Measurements from ENCODE around the gene FAM210B.
"Not testable (repeated sequence)": the region's sequence is repeated elsewhere in the genome, so short reads cannot be mapped to it uniquely, and the experiment has no call there.

Gene FAM210B

DNA sequence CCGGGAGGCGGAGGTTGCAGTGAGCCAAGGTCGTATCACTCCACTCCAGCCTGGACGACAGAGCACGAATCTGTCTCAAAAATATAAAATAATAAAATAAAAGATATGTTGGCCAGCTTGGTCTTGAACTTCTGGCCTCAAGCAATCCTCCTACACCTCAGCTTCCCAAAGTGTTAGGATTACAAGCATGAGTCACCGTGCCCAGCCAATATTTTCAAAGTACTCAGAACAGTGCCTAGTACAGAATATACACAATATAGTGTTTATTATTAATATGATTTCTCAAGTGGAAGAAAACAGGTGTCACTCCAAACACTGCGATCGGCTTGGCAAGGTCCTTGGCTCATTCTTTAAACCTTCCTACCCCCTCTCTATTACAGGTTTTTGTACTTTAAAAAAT lies 3.1 kb downstream of the FAM210B start:
- no peak for DNase-seq

DNA sequence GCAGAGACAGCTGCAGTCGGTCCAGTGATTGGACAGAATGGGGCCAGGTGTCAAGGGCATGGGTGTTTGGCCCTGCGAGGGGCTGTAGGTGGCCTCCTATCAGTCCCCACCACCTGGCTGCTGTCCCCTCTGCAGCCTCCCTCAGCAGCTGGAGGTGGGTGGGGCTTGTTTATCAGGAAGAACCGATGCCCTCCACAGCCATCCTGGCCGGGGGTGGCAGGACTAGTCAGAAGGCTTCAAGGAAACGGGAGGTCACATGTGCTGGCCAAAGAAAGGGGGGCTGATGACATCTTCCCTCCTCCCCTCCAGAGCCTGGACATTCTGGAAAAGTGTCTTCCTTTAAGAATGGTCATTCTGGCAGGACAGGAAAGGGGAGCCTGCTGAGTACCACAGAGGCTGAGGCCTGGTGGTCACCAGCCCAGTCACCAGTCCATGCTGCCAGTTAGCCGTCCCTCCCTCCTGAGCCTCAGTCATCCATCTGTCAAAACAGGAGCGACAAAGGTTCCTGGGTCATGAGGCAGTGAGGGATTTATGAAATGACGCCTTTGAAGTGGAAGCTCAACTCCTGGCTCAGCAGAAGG lies 4.1 kb downstream of the FAM210B start:
- DNase-seq, result no peak

DNA sequence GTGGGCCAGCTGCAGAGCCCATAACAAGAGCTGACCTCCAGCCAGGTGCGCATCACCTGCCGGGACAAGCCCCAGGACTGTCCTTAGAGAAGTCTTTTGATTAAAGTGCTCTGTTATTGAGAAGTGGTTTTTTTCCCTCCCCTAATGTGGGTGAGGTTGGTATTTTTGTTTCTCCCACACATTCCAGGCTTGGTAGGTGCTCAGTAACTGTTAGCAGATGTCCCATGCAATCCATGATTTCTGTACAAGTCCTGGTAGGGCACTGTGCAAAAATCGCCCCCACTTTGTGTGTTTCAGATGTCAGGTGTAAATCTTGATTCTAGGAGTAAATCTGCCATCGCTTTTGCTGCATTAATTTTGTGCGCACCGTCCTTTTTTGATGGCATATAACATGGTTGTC lies 4.7 kb downstream of the FAM210B start:
- no peak for DNase-seq

DNA sequence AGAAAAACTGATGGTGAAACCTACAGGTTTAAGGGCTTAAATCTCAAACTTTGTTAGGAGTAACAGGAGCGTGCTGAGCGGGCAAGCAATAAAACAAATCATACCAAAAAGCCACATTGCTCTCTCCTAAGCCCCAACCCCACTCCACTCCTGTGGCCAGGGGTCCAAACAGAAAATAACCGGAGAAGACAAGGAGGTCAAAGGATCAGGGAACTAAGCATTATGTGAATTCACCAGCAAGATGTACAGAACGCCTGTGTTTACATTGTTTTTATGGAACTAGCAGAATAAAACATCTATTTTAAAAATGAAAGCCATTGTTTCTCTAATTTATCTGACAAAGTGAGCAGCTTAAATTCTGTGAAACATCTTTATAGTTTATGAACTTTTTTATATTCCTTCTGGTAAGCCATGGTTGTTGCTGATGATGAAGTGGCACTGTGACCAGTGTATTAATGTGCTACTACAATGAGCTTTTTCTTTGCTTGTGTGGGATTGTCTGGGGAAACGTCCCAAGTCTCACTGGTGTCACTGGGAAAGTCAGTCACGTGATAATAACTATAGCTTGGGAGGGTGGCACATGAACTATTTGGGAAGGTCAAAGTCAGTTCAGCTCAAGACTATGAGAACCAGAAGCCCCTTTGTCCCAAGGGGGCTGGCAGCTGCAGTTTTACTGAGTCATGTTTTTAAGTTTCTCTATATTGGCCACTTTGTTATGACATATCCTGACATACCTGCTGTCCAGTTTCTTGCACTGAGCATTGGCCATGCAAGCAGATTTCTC lies 9.8 kb downstream of the FAM210B start:
- DNase-seq, result no peak

DNA sequence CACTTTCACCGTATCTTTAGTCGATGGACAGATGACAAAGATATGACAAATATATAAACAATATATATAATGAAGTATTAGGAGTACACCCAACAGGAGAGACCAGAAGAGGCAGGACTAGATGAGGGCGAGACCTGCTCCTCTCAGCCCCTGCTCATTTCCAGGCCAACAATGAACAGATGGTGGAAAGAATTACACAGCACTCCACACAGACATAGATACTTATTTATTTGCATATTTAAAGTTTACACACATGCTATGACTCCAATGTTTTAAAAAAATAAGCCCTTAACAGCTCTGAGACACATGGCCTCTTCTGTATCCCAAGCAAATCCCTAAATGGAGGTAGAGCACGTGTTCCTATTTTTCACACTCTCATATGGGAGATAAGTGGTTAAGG lies 10.4 kb downstream of the FAM210B start:
- DNase-seq, result no peak

DNA sequence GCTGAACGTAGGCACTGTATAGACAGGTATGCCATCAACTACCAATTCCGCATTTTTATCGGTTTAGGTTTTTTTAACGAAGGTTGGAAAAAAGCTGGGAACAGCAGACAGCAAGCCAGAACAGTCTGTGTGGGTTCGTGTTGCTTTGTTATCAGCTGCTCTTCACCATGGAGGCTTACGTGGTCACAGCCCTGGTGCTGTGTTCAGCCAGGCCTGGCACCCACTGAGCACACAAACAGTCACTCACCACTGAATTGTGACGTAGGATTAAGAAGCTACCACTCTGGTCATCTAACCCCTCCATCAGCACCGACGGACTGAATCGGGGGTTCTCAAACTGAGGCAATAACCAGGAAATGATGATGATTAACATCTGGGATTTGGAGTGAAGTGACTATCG lies 13.2 kb downstream of the FAM210B start:
- no peak for DNase-seq

DNA sequence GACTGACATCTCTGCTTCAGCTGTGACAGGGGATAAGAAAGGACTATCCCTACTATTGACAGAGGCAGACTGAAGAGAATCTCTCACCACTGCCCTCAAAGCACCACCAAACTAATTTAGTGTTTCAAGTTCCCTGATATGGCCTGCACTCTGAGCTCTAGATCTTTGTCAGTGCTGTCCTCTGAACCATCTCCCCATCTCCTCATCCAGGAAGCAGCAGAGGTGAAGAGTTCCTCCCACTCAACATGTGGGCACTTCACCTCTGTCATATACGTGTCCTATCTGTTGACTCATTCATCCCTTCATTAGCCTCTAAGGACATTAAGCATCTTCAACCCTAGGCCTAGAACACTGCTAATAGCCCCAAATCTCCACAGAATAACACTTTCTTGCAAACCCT lies 14.1 kb downstream of the FAM210B start:
- DNase-seq, result no peak

DNA sequence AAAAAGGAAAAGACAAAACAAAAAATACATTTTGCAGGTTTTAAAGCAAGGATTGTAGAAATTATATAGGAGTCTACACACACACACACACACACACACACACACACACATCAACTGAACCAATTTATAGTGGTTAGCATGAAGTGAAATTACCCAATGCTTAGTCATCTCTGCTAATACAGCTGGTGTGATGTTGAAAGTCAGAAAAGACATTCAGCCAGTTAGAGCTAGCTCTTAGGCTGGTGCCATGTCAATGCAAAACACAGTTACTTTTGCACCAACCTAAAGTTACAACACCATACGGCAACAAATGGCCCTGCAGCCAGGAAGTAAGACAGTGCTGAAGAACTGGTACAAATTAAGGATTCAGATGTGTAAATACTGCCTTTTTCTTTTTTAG lies 15.2 kb downstream of the FAM210B start:
- DNase-seq, result no peak

DNA sequence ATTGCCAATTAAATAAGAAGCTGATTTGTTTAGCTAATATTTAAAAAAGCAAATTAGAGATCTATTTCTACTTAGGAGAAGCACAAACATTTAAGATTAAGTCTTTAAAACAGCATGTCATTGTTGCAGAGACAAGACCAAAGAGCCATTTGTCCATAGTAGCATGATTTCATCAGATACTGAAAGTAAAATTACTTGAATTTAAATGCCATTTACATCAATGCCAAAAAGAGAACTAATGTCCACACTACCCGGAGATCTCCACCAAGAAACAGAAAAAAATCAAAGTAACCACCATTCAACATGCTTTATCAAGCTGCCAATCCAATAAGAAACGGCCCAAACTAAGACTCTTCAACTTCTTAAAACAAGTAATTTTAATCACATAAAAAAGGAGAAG lies 17.6 kb downstream of the FAM210B start:
- no peak for DNase-seq

DNA sequence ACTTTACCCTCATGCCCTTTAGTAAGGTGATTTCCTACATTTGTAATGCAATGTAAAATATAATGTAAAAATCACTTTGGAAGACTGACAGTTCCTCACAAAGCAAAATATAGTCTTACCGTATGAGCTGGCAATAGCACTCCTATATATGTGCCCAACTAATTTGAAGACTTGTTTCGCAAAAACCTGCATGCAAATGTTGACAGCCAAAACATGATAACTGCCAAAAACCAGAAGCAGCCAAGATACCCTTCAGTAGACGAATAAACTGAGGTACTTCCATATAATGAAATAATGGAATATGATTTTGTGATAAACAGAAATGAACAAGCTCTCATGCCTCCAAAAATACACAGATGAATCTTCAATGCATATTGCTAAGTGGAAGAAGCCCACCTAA lies 19.6 kb downstream of the FAM210B start:
- DNase-seq, result no peak

DNA sequence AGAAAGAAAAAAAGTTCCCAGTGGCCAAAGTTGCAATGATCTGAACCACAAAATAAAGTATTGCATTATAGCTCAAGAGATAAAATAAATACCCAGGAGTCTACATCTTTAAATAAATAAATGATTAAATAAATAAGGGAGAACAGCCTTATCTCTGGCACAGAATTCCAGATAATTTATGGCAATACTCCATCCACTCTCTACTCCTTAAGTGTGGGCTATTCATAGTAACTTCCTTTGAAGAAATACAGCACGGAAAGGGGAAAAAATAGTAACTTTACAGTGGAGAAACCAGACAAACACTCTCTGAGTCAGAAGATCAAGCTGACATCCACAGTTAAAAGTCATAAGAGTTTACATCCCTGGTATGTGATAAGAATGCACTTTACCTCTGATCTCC lies 21.6 kb downstream of the FAM210B start:
- DNase-seq, result no peak

DNA sequence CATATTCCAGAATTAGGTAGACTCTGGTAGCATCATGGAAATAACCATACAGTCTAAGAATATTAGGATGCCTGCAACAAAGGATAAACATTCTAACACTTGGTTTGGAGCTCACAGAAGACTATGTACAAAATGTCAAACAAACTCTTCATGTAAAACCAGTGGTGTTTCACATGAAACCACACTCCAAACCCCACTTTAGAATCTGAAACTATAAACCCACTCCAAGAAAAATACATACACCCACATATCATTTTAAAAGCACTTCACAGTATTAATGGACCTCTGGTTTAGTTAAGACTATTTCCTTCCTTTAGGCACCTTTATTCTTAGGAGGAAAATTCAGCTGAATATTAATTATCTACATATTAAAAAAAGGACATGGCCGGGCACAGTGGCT lies 22.7 kb downstream of the FAM210B start:
- DNase-seq, result no peak

DNA sequence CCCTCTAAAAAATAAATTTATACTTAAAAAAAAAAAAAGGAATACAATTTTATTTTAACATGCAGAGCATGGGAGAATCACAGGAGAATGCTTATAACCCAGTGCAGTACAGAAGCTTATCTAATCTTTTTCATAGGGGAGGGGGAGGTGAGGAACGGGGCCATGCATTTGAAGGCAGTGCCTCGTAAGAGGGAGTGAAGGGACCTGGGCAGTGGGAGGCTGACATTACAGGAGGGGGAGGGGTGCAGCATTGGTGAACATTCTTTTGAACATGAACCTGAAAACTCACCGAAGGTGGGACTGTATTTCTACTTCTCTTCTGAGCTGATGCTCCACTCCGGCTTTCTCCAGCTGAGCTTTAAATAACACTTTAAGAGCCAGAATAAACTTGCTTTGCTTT lies 23.9 kb downstream of the FAM210B start:
- DNase-seq, result no peak

DNA sequence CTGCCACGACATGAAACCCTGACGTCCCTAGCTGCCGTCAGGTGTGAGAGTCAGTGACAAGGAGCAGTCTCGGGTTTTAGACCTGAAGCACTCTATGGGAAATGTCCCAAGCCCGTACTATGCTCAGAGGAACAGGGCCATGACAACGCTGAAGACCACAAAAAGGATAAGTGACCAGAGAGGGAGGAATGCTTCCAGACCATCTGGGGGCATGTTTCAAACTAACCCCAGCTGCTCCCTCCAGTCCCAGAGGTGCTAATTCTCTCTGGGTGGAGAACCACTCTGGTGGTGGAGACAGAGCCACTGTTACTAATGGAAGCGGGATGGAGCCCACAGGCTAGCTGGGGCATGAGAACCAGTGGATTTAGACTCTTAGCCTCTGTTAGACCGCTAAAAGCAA lies 24.6 kb downstream of the FAM210B start:
- no peak for DNase-seq

DNA sequence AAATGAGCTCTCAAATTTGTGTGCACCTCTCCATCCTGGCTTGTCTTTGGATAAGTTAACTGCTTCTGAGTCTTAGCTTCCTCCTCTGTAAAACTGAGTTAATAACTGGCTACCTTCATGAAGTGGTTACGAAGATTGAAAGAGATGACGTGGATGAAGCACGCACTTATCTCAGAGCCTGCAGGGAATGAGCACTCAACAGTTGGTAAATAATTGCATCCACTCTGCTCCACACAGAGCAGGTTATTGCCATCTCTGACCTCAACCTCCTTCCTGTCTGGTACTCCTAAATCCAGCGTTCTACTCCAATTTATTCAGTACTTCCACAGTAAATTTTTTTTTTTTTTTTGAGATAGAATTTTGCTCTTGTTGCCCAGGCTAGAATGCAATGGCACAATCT lies 26.4 kb downstream of the FAM210B start:
- no peak for DNase-seq

DNA sequence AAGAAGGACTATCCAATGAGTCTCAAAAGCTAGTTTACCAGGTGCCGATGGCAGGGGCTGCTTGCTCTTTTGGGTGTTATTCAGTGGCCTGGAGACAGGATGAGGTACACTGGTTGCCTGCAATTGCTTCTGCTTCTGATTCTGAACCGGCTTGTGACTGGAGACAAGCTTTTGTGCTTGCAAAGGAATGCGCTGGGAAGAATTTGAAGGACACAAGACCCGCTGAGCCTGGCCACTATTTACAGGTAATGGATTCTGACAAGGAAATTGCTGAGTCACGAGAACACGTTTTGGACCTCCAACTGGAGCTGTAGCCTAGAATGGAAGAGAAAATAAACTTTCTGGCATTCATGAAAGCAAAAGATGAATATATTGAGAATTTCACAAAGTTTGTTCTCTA lies 27.4 kb downstream of the FAM210B start:
- no peak for DNase-seq

DNA sequence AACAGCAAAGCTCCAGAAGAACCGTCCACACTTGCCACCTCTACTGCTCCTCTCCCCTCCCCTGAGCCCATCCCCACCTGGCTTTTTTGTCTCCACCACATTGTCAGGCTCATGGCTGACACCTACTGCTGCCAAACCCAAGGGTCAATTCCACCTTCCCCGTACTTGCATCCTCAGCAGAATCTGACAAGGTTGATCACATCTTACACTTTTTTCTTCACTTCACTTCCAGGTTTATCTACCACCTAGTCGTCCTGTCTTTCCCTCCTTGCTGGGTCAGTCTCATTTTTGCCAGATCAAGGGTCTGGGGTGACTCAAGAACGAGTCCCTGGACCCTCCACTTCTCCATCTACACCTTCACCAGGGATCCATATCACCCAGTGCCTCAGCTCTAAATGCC lies 30.1 kb downstream of the FAM210B start:
- no peak for DNase-seq

DNA sequence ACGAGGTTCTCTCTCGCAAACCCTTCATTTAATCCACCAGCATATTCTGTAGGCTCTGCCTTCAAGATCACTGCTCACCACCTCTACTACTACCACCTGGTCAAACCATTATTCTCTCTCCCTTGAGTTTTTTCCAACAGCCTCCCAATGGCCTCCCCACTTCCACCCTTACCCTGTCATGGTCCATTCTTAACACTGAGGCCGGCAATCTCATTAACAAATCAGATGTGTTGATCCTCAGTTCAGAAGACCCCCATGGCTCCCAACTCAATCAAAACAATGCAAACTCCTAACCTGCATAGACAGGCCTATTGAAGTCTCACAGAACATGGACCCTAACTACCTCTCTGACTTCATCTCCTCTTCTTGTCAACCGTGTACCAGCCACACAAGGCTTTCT lies 31.0 kb downstream of the FAM210B start:
- no peak for DNase-seq

DNA sequence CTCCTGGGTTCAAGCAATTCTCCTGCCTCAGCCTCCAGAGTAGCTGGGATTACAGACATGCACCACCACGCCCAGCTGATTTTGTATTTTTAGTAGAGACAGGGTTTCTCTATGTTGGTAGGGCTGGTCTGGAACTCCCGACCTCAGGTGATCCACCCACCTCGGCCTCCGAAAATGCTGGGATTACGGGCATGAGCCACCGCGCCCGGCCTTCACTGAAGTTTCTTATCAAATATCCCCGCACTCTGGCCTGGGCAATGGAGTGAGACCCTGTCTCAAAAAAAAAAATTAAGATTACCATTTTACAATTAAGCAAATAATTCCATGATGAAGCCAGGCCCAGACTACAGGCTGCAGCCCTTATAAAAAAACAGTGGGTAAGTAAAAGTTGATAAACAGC lies 31.6 kb downstream of the FAM210B start:
- not testable (repeated sequence) for DNase-seq

DNA sequence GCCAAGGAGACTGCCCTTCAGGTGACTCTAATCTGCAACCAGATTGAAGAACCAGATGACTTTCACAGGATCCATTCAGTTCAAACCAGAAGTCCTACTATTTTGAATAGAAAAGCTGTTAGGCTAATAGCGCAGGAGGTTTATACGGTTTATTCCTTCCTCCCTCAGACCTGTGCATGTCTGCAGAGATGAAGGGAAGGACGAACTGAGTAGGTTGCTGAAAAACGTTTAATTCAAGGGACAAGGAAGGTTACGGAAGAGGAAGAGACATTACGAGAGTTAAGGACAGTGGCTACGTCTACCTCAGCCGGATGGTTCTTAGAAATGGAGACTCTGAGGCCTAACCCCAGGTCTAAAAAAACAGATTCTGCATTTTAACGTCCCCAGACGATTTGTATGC lies 32.3 kb downstream of the FAM210B start:
- DNase-seq, result no peak

DNA sequence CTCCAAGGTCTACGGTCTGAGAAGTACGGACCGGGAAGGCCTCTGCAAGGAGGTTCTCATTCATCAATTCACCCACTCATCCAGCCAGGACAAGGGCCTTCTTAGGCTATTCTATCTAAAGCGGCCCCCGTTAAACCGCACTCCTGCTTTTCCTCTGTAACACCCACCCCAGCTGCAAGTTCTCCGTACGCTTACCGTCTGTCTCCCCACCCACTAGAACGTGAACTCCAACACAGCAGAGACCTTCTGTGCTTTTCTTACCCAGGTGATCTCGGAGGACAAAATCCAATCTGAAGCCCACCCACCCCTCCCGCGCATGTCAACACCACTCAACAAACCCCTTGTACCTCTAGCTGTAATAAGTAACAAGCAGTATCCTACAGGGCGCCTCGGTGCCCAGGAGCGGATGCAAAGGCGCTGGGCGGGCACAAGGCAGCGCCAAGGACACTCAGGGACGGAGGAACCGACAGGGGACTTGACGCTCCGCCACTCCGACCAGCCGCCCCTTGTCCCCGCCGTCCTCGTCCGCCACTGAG lies 32.9 kb downstream of the FAM210B start:
- DNase-seq, result no peak

DNA sequence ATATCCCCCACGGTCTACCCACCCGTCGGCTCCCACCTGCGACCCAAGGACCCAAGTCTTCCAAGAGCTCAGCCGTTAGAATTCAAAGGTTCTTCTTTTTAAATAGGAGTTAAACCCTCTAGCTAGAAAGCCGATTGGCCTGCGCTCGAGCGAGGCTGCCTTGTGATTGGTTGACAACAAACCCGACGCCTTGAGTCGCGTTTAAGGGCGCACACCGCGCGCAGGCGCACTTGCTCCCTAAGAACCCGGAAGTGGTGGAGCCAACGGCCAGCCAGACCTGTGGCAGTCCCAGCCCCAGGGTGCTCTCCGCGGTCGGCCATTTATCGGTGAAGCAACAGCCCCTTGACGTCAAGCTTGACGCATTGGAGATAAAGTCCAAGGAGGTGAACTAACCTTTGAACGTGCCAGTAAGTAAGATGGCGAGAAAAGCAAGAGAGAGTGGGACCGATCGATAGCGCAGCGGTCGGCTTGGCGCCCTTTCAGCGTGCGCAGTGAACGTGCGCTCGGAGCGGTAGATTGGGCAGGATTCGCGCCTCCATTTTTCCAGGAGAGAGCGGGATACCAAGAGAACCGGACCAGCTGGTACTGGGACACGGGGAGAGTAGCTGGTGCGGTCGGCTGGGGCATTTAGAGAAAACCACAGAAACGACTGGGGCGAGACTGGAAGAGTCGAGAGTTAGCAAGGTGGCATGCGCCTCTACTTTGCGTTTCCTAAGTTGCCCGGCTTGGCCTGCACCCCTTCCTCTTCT lies 33.5 kb downstream of the FAM210B start, which contains the start of the genes AURKA and CSTF1:
TSS of gene AURKA (minus strand) at position 84 of the 749 bp plus-strand sequence. CDS start 4,018 bp downstream, outside the sequence.
TSS of gene CSTF1 (plus strand) at position 514 of the 749 bp plus-strand sequence. CDS start 2,908 bp downstream, outside the sequence.
- DNase-seq, result peak; percentile 99

DNA sequence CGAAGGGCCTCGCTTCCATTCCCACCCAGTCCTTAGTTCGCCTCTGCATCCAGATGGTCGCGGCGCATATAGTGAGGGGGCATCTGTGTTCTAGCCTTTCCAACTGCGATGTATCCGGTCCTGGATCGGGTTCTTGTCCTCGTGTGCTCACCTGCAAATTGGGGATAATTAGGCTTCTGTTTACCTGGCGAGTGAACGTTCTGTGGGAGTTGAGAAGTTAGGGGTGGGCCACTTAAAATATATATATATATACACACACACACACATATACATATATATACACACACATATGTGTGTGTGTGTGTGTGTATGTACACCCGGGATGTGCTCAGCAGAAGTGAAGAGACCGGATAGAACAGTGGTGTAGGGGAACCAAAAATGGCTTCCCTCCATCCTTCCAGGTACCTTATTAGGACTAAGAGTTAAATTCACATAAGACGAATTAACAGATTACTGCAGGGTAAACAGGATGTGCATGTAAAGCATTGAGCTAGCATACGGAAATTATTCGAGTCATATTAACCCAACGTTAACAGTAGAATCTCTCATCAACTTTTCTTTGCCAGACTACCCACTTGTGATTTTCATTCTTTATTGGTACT lies 34.2 kb downstream of the FAM210B start:
- no peak for DNase-seq

Measured in retina (tissue), 1 donor.